ENCODE measurements around the gene OR8D4. TPM values are rescaled to one million over a fixed set of nuclear protein-coding genes. Genes with fewer than 3 reads are reported as not detected.

The OR8D4 gene
- total and polyA plus RNA-seq, 10 of the 15 experiments (the other 5 are each of a cell fraction or from before 2014, with no cell fraction given), result not detected

DNA sequence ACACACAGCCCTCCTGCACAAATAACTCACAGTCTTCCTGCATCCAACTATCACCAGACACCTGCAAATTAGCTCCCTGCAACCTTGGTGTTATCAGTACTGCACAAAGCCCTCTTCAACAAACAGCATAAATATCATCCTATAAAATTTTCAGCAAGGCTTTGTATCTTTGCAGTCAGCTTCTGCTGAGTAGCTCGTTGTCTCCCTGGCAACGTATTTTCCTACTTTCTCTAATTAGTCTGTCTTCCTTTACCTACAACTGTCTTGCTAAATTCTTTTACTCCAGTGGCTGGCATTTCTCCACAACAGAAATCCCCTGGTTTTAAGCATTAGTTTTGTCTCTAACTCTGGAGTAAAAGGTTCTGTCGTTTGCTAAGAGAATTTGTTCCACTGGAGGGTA is 3.9 kb downstream of the OR8D4 start (continued):
- TF ChIP-seq HSF1 (IDR thresholded peaks at IDR 0.05; ENCODE audit: low read depth, low read length) (no peak), TCF12 (IDR thresholded peaks at IDR 0.05; ENCODE audit: low read depth, low read length) (no peak)

GRCh38 chr11:123920943-123921342 is 19.0 kb downstream of the OR8D4 start:
- H3K36me3 ChIP-seq (ENCODE audit: control insufficient read depth in 2 of 2, insufficient read depth in 2 of 2, low read length in 1 of 2), result no peaks in the 10 kb centered on the region
- no peak overlapping the region for H2AFZ ChIP-seq (ENCODE audit: control insufficient read depth, low read depth, low read length)
- TF ChIP-seq ASH2L (IDR thresholded peaks at IDR 0.05; ENCODE audit: borderline replicate concordance, low read depth) (no peak), SRF (IDR thresholded peaks at IDR 0.05; ENCODE audit: low read depth in 2 of 2, low read length in 2 of 2) (no peak), SIN3A (IDR thresholded peaks at IDR 0.05; ENCODE audit: low read depth, low read length) (no peak), HDAC2 (IDR thresholded peaks at IDR 0.05) (no peak), ZBTB4 (CRISPR knock-in tag; IDR thresholded peaks at IDR 0.05) (no peak), YBX1 (IDR thresholded peaks at IDR 0.05) (no peak), ESRRA (IDR thresholded peaks at IDR 0.05; ENCODE audit: low read length) (no peak), RB1 (IDR thresholded peaks at IDR 0.05; ENCODE audit: borderline replicate concordance) (no peak), LARP7 (IDR thresholded peaks at IDR 0.05) (no peak), JUNB (IDR thresholded peaks at IDR 0.05) (no peak)
- H3K4me1 ChIP-seq (ENCODE audit: control insufficient read depth, insufficient read depth, low read length), result no peaks in the 10 kb centered on the region
- BruUV-seq (replicated peaks), result no TSS peak
- in situ Hi-C loops (cut with MboI) (no loop called here), intact Hi-C loops (cut with micrococcal nuclease; ENCODE audit: unreplicated experiment) (no loop called here)
- ATAC-seq (no peak), FAIRE-seq (no peak), DNase-seq (ENCODE audit: low read depth, low spot score) (no peak)
- no peaks in the 10 kb centered on the region for H3K79me2 ChIP-seq (ENCODE audit: control insufficient read depth, insufficient read depth, low read length)
- no peak overlapping the region for H3K27ac ChIP-seq (ENCODE audit: control insufficient read depth, insufficient read depth)
- ChIA-PET POLR2A (no interaction called here), SMC1A (ENCODE audit: uncharacterized antibody, unreplicated experiment) (no interaction called here), CTCF (no interaction called here), RAD21 (ENCODE audit: unreplicated experiment) (no interaction called here)
- no peak overlapping the region for H3K4me3 ChIP-seq
- no peak overlapping the region for H3K9ac ChIP-seq (ENCODE audit: control insufficient read depth, insufficient read depth, low read length)
- no peak overlapping the region for H3K4me2 ChIP-seq (ENCODE audit: control insufficient read depth, insufficient read depth)
- no peaks in the 10 kb centered on the region for H3K9me3 ChIP-seq (replicated peaks; ENCODE audit: control insufficient read depth, insufficient read depth, low read length)
- no peaks in the 10 kb centered on the region for H3K27me3 ChIP-seq (replicated peaks in 1 of 2; ENCODE audit: control insufficient read depth in 2 of 2, insufficient read depth in 2 of 2, low read length in 1 of 2)
- WGBS (ENCODE audit: insufficient coverage, insufficient replicate concordance, low lambda C conversion rate, missing lambda C conversion rate), result 72% methylated on average over 3 of the region's 3 CpGs
- H4K20me1 ChIP-seq (ENCODE audit: control insufficient read depth, insufficient read depth), result no peaks in the 10 kb centered on the region

All from GM12878 (cell line).